HepG2 (cell line): ENCODE measurements around the gene SHC1. TPM values are rescaled to one million over a fixed set of nuclear protein-coding genes. Genes with fewer than 3 reads are reported as not detected.

ENCODE experiments used
- ATAC-seq: fragments of 200-7000 bp; cut with Tn5 transposase; 3 replicates; pipeline ENCODE4 v1.9.1; 2020; ENCODE audit warnings: mild to moderate bottlenecking, moderate library complexity
- BruUV-seq: library from RNA; stranded (reverse); fragments of 400-500 nt; replicated peaks from 2 replicates; lab custom pipeline; 2021; lab: Mats Ljungman, UMichigan
- CTCF ChIA-PET: fragments of 300-600 bp; formaldehyde crosslinking; extraction: SDS; loops from one replicate; lab custom pipeline; 2021; ENCODE audit warnings: low total read pairs, inconsistent platforms, low intra/inter-chr PET ratio; lab: Yijun Ruan, JAX
- POLR2A ChIA-PET: fragments of 350-600 bp; sonication (Branson Sonifier 250); formaldehyde crosslinking; loops from one replicate; lab custom pipeline; 2020; ENCODE audit warnings: antibody characterized with exemption, inconsistent platforms; lab: Yijun Ruan, JAX
- DNase-seq: peaks from one replicate; pipeline ENCODE4 v3.0.0-alpha.2; 2015; ENCODE audit warnings: low spot score
- FAIRE-seq: peaks from 3 replicates; lab custom pipeline; 2011; peaks lifted over from hg19 to GRCh38; lab: Jason Lieb, UNC
- H2AFZ ChIP-seq: one replicate; pipeline ENCODE4 v1.6.1; 2011; ENCODE audit warnings: low read length, inconsistent platforms
- H3K27ac ChIP-seq: fragments of 300-600 bp; 3 replicates; pipeline ENCODE4 v1.8.0; 2011; ENCODE audit warnings: mixed run types, mild to moderate bottlenecking, mixed read lengths, low read length, inconsistent platforms; ENCODE audit not compliant: insufficient read depth; ENCODE audit errors: extremely low read length
- H3K27me3 ChIP-seq, 2 experiments: fragments of 200-600 bp in 1 of 2; 2 replicates in 1 of 2; 3 replicates in 1 of 2; pipeline versions ENCODE4 v1.6.0 to v1.8.0; 2011; ENCODE audit warnings: low read length in 2 of 2, mild to moderate bottlenecking in 2 of 2, moderate library complexity in 2 of 2, inconsistent platforms in 1 of 2; ENCODE audit not compliant: insufficient read depth in 2 of 2, control insufficient read depth in 1 of 2
- H3K36me3 ChIP-seq, 2 experiments: fragments of 200-600 bp in 1 of 2; replicated peaks in 1 of 2; 2 replicates in 1 of 2; 3 replicates in 1 of 2; pipeline versions ENCODE4 v1.5.1 to v1.8.0; 2011; ENCODE audit warnings: low read length in 2 of 2, inconsistent platforms in 1 of 2; ENCODE audit not compliant: insufficient read depth in 2 of 2, control insufficient read depth in 1 of 2
- H3K4me1 ChIP-seq: 2 replicates; pipeline ENCODE4 v1.5.1; 2012; ENCODE audit warnings: low read length, inconsistent platforms; ENCODE audit not compliant: insufficient read depth
- H3K4me2 ChIP-seq: 2 replicates; pipeline ENCODE4 v1.6.0; 2011; ENCODE audit warnings: low read depth, low read length, inconsistent platforms
- H3K4me3 ChIP-seq, 3 experiments: fragments of 200-600 bp in 1 of 3; sonication (generic), shearing (Covaris generic) in 1 of 3; replicated peaks in 1 of 3; 2 replicates each; pipeline ENCODE4 v1.5.1; 2011 to 2016; ENCODE audit warnings: low read length in 3 of 3, inconsistent platforms in 2 of 3, low read depth in 2 of 3, mild to moderate bottlenecking in 2 of 3, control low read depth in 1 of 3, mixed read lengths in 1 of 3; ENCODE audit not compliant: insufficient read depth in 1 of 3
- H3K79me2 ChIP-seq: one replicate; pipeline ENCODE4 v1.6.1; 2011; ENCODE audit warnings: low read length, inconsistent platforms; ENCODE audit not compliant: insufficient read depth
- H3K9ac ChIP-seq: 2 replicates; pipeline ENCODE4 v1.6.0; 2011; ENCODE audit warnings: mild to moderate bottlenecking, low read depth, low read length, inconsistent platforms; ENCODE audit not compliant: insufficient read depth
- H3K9me3 ChIP-seq: 2 replicates; pipeline ENCODE4 v1.5.1; 2012; ENCODE audit warnings: mild to moderate bottlenecking, low read length
- H4K20me1 ChIP-seq: 2 replicates; pipeline ENCODE4 v1.6.0; 2011; ENCODE audit warnings: inconsistent platforms, mild to moderate bottlenecking, low read length, moderate library complexity; ENCODE audit not compliant: insufficient read depth
- KLF13 ChIP-seq: sonication (generic); formaldehyde crosslinking; IDR thresholded peaks from 2 replicates; pipeline ENCODE4 v1.4.0; 2020; ENCODE audit warnings: mild to moderate bottlenecking, missing genetic modification reagents
- RBFOX2 ChIP-seq: fragments of 200-400 bp; formaldehyde crosslinking; IDR thresholded peaks from 2 replicates; pipeline ENCODE4 v1.6.1; 2017; ENCODE audit warnings: low read depth, mild to moderate bottlenecking, low read length
- ZNF776 ChIP-seq: sonication (generic); formaldehyde crosslinking; IDR thresholded peaks from 2 replicates; pipeline ENCODE4 v1.4.0; 2020; ENCODE audit warnings: mild to moderate bottlenecking, missing genetic modification reagents
- WGBS: methylation state at CpG from one replicate; pipeline ENCODE4 v1.1.6; 2017; ENCODE audit warnings: low lambda C conversion rate; 5-methylcytosine and 5-hydroxymethylcytosine counted together
- in situ Hi-C: cut with HindIII; loops from 2 replicates; pipeline ENCODE4 v1.10.0; 2017; ENCODE audit warnings: low pct_unique_long_range_greater_than_20kb; ENCODE audit not compliant: extremely low pct_ligation_motif_present
- intact Hi-C: fragments of 100-400 bp; cut with micrococcal nuclease; formaldehyde crosslinking; loops from one replicate; pipeline ENCODE4 v1.10.0; 2022; ENCODE audit not compliant: unreplicated experiment
- polyA plus RNA-seq, 8 experiments: library from polyadenylated mRNA; depleted of rRNA in 3 of 8; stranded (reverse) in 7 of 8; unstranded in 1 of 8; fragments of >200 nt; fragmentation: Illumina TruSeq in 4 of 8; extraction: Trizol in 4 of 8; gene quantifications; 2 replicates each; pipeline versions ENCODE4 v1.2.1 to v1.2.3, GENCODE V29; 2011 to 2016; ENCODE audit warnings: low read depth in 4 of 8, missing spikeins in 1 of 8, mixed read lengths in 1 of 8; ENCODE audit not compliant: insufficient read depth in 1 of 8
- total RNA-seq, 5 experiments: library from RNA; depleted of rRNA; stranded (reverse); fragments of >200 nt; fragmentation: Illumina TruSeq; extraction: Trizol; gene quantifications; 2 replicates each; pipeline ENCODE4 v1.2.3, GENCODE V29; 2016; ENCODE audit warnings: low read depth in 1 of 5
- TF ChIP-seq, protein P1 (sequence below): IDR thresholded peaks from 2 replicates; pipeline ENCODE4 v1.4.0; 2020; ENCODE audit warnings: mild to moderate bottlenecking, missing genetic modification reagents

The SHC1 gene
- total and polyA plus RNA-seq, 2 of the 13 experiments (the other 11 are each of a cell fraction or from before 2014, with no cell fraction given): 52.0 to 137 TPM

GRCh38 chr1:154959426-154959780 lies 11.1 kb downstream of the SHC1 start:
- CTCF ChIA-PET: no interaction called here
- ATAC-seq (no peak), FAIRE-seq (no peak)
- Histone ChIP-seq H3K9ac (no peak overlapping the region), H3K4me2 (no peak overlapping the region), H3K4me3 (no peak overlapping the region), H3K4me1 (peaks cover 51% of the 10 kb centered on the region), H3K27me3 (no peaks in the 10 kb centered on the region; a peak in 1 of 5 replicates), H3K9me3 (no peaks in the 10 kb centered on the region), H3K79me2 (peaks cover 17% of the 10 kb centered on the region)
- intact Hi-C loops: no loop called here
- no TSS peak for BruUV-seq
- in situ Hi-C loops: no loop called here
- POLR2A ChIA-PET: interaction anchor here (1.3 to 8.3 kb wide), 3 partner anchors 14 to 58 kb away, joined by 3 to 148 read pairs (median 8); partner anchors contain the start of genes CKS1B and SHC1
- 100% methylated on average over 7 of the region's 7 CpGs for WGBS
- no peak for TF ChIP-seq RBFOX2
- TF ChIP-seq KLF13 (CRISPR knock-in tag): no peak
- no peak for TF ChIP-seq ZNF776 (CRISPR knock-in tag)
- TF ChIP-seq, protein P1, sequence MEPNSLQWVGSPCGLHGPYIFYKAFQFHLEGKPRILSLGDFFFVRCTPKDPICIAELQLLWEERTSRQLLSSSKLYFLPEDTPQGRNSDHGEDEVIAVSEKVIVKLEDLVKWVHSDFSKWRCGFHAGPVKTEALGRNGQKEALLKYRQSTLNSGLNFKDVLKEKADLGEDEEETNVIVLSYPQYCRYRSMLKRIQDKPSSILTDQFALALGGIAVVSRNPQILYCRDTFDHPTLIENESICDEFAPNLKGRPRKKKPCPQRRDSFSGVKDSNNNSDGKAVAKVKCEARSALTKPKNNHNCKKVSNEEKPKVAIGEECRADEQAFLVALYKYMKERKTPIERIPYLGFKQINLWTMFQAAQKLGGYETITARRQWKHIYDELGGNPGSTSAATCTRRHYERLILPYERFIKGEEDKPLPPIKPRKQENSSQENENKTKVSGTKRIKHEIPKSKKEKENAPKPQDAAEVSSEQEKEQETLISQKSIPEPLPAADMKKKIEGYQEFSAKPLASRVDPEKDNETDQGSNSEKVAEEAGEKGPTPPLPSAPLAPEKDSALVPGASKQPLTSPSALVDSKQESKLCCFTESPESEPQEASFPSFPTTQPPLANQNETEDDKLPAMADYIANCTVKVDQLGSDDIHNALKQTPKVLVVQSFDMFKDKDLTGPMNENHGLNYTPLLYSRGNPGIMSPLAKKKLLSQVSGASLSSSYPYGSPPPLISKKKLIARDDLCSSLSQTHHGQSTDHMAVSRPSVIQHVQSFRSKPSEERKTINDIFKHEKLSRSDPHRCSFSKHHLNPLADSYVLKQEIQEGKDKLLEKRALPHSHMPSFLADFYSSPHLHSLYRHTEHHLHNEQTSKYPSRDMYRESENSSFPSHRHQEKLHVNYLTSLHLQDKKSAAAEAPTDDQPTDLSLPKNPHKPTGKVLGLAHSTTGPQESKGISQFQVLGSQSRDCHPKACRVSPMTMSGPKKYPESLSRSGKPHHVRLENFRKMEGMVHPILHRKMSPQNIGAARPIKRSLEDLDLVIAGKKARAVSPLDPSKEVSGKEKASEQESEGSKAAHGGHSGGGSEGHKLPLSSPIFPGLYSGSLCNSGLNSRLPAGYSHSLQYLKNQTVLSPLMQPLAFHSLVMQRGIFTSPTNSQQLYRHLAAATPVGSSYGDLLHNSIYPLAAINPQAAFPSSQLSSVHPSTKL: no peak
- TF ChIP-seq, all 625 proteins: peak for 0
- peaks cover 6 to 28% of the 10 kb centered on the region in 2 experiments; a peak in 3 of 5 replicates for H3K36me3 ChIP-seq
- no peak overlapping the region for H2AFZ ChIP-seq
- no peaks in the 10 kb centered on the region for H4K20me1 ChIP-seq
- DNase-seq: no peak
- no peak overlapping the region for H3K27ac ChIP-seq
